GM12878 (cell line): ENCODE results near the gene SNX21. TPM values are rescaled to one million over a fixed set of nuclear protein-coding genes. Genes with fewer than 3 reads are reported as not detected.

Experiments used
- ATAC-seq: fragments of 200-7000 bp; cut with Tn5 transposase; 3 replicates; pipeline ENCODE4 v1.9.1; 2020; ENCODE audit warnings: mild to moderate bottlenecking, moderate library complexity
- BruUV-seq: library from RNA; stranded (reverse); fragments of 400-500 nt; replicated peaks from 2 replicates; lab custom pipeline; 2021; lab: Mats Ljungman, UMichigan
- CTCF ChIA-PET: fragments of 300-600 bp; sonication (Branson Sonifier 250); formaldehyde crosslinking; extraction: SDS; loops from one replicate; lab custom pipeline; 2021; ENCODE audit warnings: inconsistent platforms; lab: Yijun Ruan, JAX
- POLR2A ChIA-PET: fragments of 350-600 bp; formaldehyde crosslinking; extraction: SDS; loops from one replicate; lab custom pipeline; 2021; ENCODE audit warnings: inconsistent platforms; lab: Charles Lee
- RAD21 ChIA-PET: fragments of 300-600 bp; sonication (Branson Sonifier 250); formaldehyde crosslinking; loops from one replicate; lab custom pipeline; 2023; ENCODE audit warnings: antibody characterized with exemption; ENCODE audit not compliant: unreplicated experiment; lab: Charles Lee
- SMC1A ChIA-PET: fragments of 300-600 bp; sonication (Branson Sonifier 250); formaldehyde crosslinking; loops from one replicate; lab custom pipeline; 2023; ENCODE audit not compliant: unreplicated experiment, uncharacterized antibody; lab: Charles Lee
- DNase-seq: peaks from one replicate; pipeline ENCODE4 v3.0.0-alpha.2; 2011; ENCODE audit warnings: low read depth, low spot score
- FAIRE-seq: peaks from 3 replicates; lab custom pipeline; 2011; peaks lifted over from hg19 to GRCh38; lab: Jason Lieb, UNC
- H2AFZ ChIP-seq: 2 replicates; pipeline ENCODE4 v1.6.0; 2011; ENCODE audit warnings: low read depth, low read length, control low read depth; ENCODE audit not compliant: control insufficient read depth
- H3K27ac ChIP-seq: 2 replicates; pipeline ENCODE4 v1.5.1; 2011; ENCODE audit warnings: control low read depth; ENCODE audit not compliant: control insufficient read depth, insufficient read depth
- H3K27me3 ChIP-seq, 2 experiments: replicated peaks in 1 of 2; 2 replicates each; pipeline versions ENCODE4 v1.6.0 to v1.6.1; 2011; ENCODE audit warnings: low read length in 1 of 2; ENCODE audit not compliant: control insufficient read depth in 2 of 2, insufficient read depth in 2 of 2
- H3K36me3 ChIP-seq, 2 experiments: 2 replicates each; pipeline ENCODE4 v1.5.1; 2011; ENCODE audit warnings: low read length in 1 of 2; ENCODE audit not compliant: control insufficient read depth in 2 of 2, insufficient read depth in 2 of 2
- H3K4me1 ChIP-seq: 2 replicates; pipeline ENCODE4 v1.6.1; 2011; ENCODE audit warnings: mild to moderate bottlenecking, low read length, moderate library complexity, mixed read lengths; ENCODE audit not compliant: control insufficient read depth, insufficient read depth
- H3K4me2 ChIP-seq: 2 replicates; pipeline ENCODE4 v1.6.0; 2011; ENCODE audit warnings: control low read depth; ENCODE audit not compliant: control insufficient read depth, insufficient read depth
- H3K4me3 ChIP-seq: fragments of 200-600 bp; sonication (generic); 2 replicates; pipeline ENCODE4 v1.5.1; 2016
- H3K79me2 ChIP-seq: 2 replicates; pipeline ENCODE4 v1.6.0; 2011; ENCODE audit warnings: low read length; ENCODE audit not compliant: control insufficient read depth, insufficient read depth
- H3K9ac ChIP-seq: 2 replicates; pipeline ENCODE4 v1.8.0; 2011; ENCODE audit warnings: low read length, control low read depth, mixed read lengths; ENCODE audit not compliant: control insufficient read depth, insufficient read depth
- H3K9me3 ChIP-seq: replicated peaks from 3 replicates; pipeline ENCODE4 v1.5.1; 2011; ENCODE audit warnings: mild to moderate bottlenecking, low read length; ENCODE audit not compliant: control insufficient read depth, insufficient read depth
- H4K20me1 ChIP-seq: 2 replicates; pipeline ENCODE4 v1.6.0; 2011; ENCODE audit not compliant: control insufficient read depth, insufficient read depth
- CREB1 ChIP-seq: IDR thresholded peaks from 2 replicates; pipeline ENCODE4 v1.6.1; 2012; ENCODE audit warnings: low read depth, mild to moderate bottlenecking, inconsistent platforms
- IKZF1 ChIP-seq: fragments of 450-650 bp; conservative IDR thresholded peaks from 2 replicates; pipeline ENCODE4 v1.6.1; 2017; ENCODE audit warnings: antibody characterized with exemption, mild to moderate bottlenecking
- IKZF2 ChIP-seq, 2 experiments: fragments of 450-650 bp; IDR thresholded peaks; 2 replicates each; pipeline ENCODE4 v1.6.1; 2017; ENCODE audit warnings: mild to moderate bottlenecking in 2 of 2, moderate library complexity in 2 of 2
- NBN ChIP-seq: fragments of 450-650 bp; IDR thresholded peaks from 2 replicates; pipeline ENCODE4 v1.6.1; 2016
- NFXL1 ChIP-seq: fragments of 450-650 bp; IDR thresholded peaks from 2 replicates; pipeline ENCODE4 v1.6.1; 2017; ENCODE audit warnings: antibody characterized with exemption, mild to moderate bottlenecking, borderline replicate concordance
- SMARCA5 ChIP-seq: fragments of 450-650 bp; IDR thresholded peaks from 2 replicates; pipeline ENCODE4 v1.6.1; 2017; ENCODE audit warnings: mild to moderate bottlenecking
- SMC3 ChIP-seq: IDR thresholded peaks from 2 replicates; pipeline ENCODE4 v1.6.1; 2011; ENCODE audit warnings: low read length, improper control_type of control experiment, borderline replicate concordance
- ZNF24 ChIP-seq: fragments of 450-650 bp; IDR thresholded peaks from 2 replicates; pipeline ENCODE4 v1.6.1; 2017; ENCODE audit warnings: antibody characterized with exemption, mild to moderate bottlenecking
- WGBS: methylation state at CpG from one replicate; pipeline ENCODE4 v1.1.6; 2016; ENCODE audit warnings: low lambda C conversion rate; ENCODE audit not compliant: insufficient replicate concordance, insufficient coverage; ENCODE audit errors: missing lambda C conversion rate; 5-methylcytosine and 5-hydroxymethylcytosine counted together
- in situ Hi-C: fragments of 300-500 bp; cut with MboI; formaldehyde crosslinking; loops from 9 replicates; pipeline ENCODE4 v1.14.3; 2018; ENCODE audit warnings: mixed read lengths
- intact Hi-C: fragments of 100-400 bp; cut with micrococcal nuclease; formaldehyde crosslinking; loops from one replicate; pipeline ENCODE4 v1.14.2; 2022; ENCODE audit not compliant: unreplicated experiment
- polyA plus RNA-seq, 11 experiments: library from polyadenylated mRNA; depleted of rRNA in 4 of 11; unstranded in 6 of 11; stranded (reverse) in 5 of 11; fragments of >200 nt; fragmentation: Nextera tagmentation in 4 of 11; fragmentation: Illumina TruSeq in 1 of 11; extraction: Ambion mirVana in 4 of 11; extraction: Trizol in 1 of 11; gene quantifications; 1 replicate in 1 of 11; 2 replicates in 10 of 11; pipeline versions ENCODE4 v1.2.1 to v1.2.3, GENCODE V29; 2011 to 2016; ENCODE audit warnings: inconsistent platforms in 2 of 11, missing spikeins in 2 of 11, low read depth in 1 of 11
- total RNA-seq, 4 experiments: library from RNA; depleted of rRNA in 3 of 4; stranded (reverse); fragments of >200 nt in 3 of 4; fragmentation: Illumina TruSeq in 1 of 4; extraction: Trizol in 1 of 4; gene quantifications; 2 replicates each; pipeline versions ENCODE4 v1.2.1 to v1.2.3, GENCODE V29; 2013 to 2021
- TF ChIP-seq, protein P1 (sequence below): IDR thresholded peaks from 2 replicates; pipeline ENCODE4 v1.6.1; 2011; ENCODE audit warnings: mild to moderate bottlenecking, low read depth, low read length, moderate library complexity; ENCODE audit not compliant: insufficient replicate concordance

Gene SNX21
- total and polyA plus RNA-seq, 10 of the 15 experiments (the other 5 are each of a cell fraction or from before 2014, with no cell fraction given): 0.10 to 1.4 (median 0.57) TPM

DNA sequence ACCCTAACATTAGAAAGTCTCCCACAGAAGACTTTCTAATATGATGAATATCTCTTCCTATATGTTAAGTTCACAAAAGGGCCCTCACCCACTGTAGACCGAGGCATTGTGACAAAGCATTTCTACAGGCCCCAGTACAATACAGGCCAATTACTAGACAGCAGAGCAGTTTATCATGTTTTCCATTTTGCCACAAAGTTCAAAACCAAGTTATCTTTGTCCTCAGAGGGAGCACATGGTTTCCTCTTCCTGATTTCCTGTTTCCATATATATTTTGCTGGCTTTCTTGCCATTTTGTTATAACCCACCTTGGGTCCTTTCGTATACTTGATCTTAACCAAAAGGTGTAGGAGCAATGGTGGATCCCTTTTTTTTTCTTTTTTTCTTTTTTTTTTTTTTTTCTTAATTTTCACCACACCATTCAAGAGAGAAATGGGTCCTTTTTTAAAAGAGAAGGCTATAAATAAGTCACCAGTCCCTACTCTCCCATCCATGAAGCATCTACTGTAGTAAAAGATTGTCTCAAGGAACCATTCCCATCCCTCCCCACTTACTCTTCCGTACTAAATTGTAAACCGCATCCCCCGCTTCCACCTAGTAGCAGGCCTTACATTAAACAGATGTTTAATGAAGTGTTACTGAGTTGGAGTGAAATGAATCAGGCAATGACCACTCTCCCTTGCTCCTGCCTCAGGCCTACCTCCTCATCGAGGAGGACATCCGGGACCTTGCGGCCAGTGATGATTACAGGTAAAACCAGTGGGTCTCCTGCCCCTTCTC is 23.2 kb upstream of the SNX21 start:
- ChIA-PET SMC1A (no interaction called here), CTCF (interaction anchor here (0.6 to 3.7 kb wide), 2 partner anchors 11 to 124 kb away, joined by 3 to 19 read pairs; partner anchors contain the start of gene PCIF1), RAD21 (no interaction called here), POLR2A (no interaction called here)
- Histone ChIP-seq H3K4me3 (no peak overlapping the region), H3K4me2 (no peak overlapping the region), H3K27ac (no peak overlapping the region), H3K27me3 (no peaks in the 10 kb centered on the region), H4K20me1 (no peaks in the 10 kb centered on the region), H3K79me2 (peaks cover 20% of the 10 kb centered on the region), H3K36me3 (peaks cover 7 to 29% of the 10 kb centered on the region in 2 experiments), H3K4me1 (no peaks in the 10 kb centered on the region), H2AFZ (no peak overlapping the region), H3K9ac (no peak overlapping the region), H3K9me3 (no peaks in the 10 kb centered on the region; the same call in 2 of the 3 replicates)
- intact Hi-C loops (loop anchor here (5.0 kb wide), 2 partner anchors 47 to 152 kb away; partner anchors contain the start of genes ACOT8 and ZSWIM3), in situ Hi-C loops (loop anchor here (25.0 kb wide), 1 partner anchor 552 kb away; no protein-coding TSS in a partner anchor)
- no peak for FAIRE-seq
- 94% methylated on average over 8 of the region's 8 CpGs for WGBS
- DNase-seq: no peak
- TF ChIP-seq NBN: no peak
- TF ChIP-seq, protein P1, sequence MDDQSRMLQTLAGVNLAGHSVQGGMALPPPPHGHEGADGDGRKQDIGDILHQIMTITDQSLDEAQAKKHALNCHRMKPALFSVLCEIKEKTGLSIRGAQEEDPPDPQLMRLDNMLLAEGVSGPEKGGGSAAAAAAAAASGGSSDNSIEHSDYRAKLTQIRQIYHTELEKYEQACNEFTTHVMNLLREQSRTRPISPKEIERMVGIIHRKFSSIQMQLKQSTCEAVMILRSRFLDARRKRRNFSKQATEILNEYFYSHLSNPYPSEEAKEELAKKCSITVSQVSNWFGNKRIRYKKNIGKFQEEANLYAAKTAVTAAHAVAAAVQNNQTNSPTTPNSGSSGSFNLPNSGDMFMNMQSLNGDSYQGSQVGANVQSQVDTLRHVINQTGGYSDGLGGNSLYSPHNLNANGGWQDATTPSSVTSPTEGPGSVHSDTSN: no peak
- no peak for TF ChIP-seq CREB1
- TF ChIP-seq IKZF1: no peak
- no peak for TF ChIP-seq NFXL1
- no peak for TF ChIP-seq SMARCA5
- no peak for TF ChIP-seq IKZF2 (IDR thresholded peaks at IDR 0.05)
- TF ChIP-seq ZNF24: no peak
- TF ChIP-seq SMC3: no peak
- BruUV-seq: no TSS peak
- no peak for ATAC-seq
